ENCODE data around the gene MSMP.
A peak's percentile ranks its signal among the peaks of the same experiment; 100 is the strongest.

MSMP gene

DNA sequence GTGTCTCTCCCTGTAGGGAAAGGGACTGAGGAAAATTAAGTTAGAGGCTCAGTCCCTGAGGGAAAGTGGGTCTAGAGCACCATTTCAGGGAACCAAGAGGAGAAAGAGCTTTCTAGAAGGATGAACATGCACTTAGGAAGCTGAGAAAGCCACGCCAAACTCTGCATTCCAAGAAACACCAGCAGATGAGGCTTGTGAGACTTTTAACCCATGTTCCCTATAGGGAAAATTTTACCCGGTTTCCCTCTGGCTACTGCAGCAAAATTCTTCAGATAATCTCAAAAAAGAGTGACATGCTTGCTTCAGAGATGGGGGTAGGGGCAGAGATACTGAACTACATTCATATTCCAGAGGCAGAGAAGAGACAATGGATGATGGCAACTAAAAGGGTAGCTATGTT lies 30.6 kb downstream of the MSMP start:
- no peak for DNase-seq (ENCODE audit: low spot score)

DNA sequence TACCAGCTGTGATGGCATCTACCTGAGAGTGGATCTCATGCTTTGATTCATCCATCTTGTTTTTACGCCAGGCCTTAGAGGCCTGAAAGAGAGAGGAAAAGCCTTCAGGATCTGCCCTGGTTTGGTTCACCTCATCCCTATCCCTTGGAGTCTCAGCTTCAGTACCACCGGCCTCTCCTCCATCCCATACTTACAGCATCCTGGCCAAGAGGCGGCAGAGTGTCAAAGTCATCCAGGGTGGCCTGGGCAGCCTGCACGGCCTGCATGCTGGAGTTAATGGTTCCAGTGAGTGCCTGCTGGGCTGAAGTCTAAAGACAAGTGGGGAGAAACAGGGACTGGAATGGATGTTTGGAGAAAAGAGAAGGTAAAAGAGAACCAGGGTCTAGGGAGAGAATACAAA lies 34.5 kb downstream of the MSMP start:
- DNase-seq (ENCODE audit: low spot score), result no peak

DNA sequence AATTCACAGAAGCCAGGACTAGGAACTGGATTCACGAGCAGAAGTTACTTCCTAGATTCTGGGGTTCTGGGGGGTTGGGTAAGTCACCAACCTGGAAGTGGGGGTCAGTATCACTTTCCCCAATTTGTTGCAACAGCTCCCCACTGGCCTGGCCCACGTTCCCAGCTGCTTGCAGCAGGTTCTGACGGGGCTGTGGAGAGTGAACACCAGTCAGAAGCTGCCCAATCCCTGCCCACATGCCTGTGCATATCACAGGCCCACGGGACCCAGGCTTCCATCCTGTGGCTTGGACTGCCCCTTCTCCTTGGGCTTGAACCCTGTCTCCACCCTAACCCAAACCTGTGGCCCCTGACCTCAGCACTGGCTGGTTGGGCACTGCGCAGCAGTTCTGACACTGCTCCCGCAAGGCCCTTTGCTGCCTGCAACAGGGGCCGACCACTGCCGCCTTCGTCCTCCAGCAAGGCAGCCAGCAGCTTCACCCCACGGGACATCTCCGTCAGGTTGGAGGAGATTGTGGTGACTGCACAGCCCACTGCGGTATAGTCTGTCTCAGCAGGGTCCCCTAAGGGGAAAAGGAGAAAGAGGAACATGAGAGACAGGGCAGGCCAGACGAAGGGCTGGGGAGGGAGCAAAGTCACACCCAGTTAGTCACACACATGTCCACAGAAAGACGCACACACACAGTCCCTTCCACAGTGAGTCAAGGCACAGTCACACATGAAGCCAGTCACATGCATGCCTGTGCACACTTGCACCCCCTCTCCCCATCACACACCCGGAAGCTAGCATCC lies 35.2 kb downstream of the MSMP start:
- no peak for DNase-seq (ENCODE audit: low spot score)

GRCh38 chr9:35717132-35717870 lies 36.8 kb downstream of the MSMP start:
- no peak for DNase-seq (ENCODE audit: low spot score)

GRCh38 chr9:35716230-35716629 lies 37.8 kb downstream of the MSMP start:
- DNase-seq (ENCODE audit: low spot score), result peak; percentile 51

DNA sequence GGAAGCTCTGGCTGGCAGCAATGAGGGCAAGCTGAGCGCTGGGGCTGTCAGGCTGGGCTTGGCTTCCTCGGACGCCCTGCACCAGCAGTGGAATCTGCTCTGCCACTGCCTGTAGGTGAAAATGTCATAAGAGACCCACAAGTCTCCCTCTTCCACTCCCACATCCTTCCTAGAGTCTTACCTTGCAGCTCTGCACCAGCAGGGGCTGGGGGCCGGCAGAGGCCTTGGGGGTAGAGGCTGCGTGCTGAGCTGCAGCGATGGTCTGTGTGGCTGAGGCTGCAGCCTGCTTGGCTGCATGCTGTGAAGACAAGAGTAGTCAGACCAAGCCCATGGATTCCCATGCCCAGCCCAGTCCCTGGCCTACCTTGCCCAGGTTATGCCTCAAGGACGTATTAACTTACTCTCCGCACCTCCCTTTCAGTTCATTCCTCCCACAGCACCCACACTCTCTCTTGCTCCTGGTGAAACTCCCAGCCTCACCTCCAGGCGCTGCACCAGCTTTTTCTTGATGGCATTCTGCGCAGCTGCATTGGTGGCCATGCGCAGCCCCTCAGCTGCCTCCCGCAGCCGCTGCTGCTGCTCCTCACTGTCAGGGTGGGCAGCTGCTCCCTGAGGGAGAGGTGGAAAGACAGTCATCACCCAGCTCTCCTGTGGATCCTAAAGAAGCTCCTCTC lies 39.4 kb downstream of the MSMP start:
- DNase-seq (ENCODE audit: low spot score), result no peak

GRCh38 chr9:35714123-35714522 lies 40.0 kb downstream of the MSMP start:
- no peak for DNase-seq (ENCODE audit: low spot score)

DNA sequence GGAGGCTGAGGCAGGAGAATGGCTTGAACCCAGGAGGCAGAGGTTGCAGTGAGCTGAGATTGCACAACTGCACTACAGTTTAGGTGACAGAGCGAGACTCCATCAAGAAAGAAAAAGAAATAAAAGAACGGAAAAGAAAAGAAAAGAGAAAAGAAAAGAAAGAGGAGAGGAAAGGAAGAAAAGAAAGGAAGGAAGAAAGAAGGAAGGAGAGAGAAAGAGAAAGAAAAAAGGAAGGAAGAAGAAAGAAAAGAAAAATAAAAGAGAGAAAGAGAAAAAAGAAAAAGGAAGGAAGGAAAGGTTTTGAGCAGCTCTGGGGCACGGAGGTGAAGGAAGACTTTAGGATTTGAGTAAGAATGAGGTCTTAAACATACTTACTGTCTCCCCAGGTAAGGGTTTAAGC lies 40.5 kb downstream of the MSMP start:
- DNase-seq (ENCODE audit: low spot score), result no peak

- DNase-seq (ENCODE audit: low spot score), result no peak
Measured at GRCh38 chr9:35712762-35713400, 41.2 kb downstream of the MSMP start.

DNA sequence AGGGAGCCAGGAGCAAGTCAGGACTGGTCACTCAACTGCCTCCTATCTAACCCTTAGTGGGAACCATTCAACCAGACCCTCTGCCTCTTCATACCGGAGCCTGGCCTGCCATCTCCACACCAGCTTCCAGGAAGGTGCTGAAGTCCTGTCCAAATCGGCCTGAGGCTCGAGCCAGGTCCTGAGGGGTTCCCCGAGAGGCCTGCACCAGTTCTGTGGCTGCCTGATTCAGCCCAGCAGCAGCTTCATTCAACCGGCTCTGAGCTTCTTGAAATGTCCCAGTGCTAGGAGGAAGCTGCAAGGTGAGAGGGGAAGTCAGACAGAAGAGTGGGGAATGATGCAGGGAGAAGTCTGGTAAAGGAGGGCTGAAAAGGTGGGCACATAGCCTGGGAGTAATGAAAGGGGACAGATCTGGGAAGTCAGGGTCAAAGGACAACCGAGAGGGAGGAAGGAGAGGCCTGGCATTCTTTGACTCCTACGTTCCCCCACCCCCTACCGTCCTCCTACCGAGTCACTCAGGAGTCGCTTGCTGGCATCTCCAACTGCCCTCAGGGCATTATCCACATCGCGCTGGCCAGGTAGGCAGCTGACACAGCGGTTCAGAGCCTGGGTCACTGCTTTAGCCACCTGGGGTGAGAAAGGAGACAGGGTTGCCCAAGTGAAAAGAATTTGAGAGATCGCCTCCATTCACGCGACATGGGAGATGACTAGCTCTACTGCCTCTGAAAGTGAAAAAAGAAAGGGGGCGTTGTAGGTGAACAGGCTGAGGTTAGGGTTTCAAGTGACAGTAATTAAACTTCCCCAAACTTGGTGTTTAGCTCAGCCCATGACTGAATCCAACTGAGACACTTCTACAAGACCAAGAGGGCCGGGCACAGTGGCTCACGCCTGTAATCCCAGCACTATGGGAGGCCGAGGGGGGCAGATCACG lies 42.3 kb downstream of the MSMP start:
- no peak for DNase-seq (ENCODE audit: low spot score)

DNA sequence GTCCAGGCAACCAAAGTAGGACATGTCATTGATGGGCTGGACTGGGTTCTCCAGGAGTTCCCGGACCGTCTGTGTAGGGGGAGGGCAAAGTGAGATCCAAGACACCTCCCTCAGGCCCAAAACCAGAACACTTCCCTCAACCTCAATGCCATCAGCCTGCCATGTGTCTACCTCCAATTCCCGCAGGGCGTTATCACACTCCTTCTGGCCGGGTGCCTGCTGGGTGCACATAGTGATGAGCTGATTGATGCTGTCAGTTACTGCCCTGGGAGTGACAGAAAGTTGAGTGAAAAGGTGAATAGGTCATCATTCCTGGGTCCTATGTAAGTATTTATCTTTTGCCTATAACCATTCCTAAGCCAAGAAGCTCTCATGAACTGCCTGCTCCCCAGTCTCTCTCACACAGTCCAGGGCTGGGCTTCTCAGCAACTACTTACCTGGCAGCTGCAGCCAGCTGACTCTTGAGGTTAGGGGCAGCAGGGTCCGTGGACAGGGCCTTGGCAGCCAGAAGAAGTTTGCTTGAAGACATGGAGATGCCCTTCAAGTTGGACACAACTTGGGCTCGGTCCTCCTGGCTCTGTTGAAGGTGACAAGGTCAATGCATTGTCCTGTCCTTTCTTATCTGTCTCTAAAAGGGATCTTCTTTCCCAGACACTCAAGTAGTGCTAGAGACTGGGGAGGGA lies 43.1 kb downstream of the MSMP start:
- DNase-seq (ENCODE audit: low spot score), result no peak

- no peak for DNase-seq (ENCODE audit: low spot score)
Measured at GRCh38 chr9:35708146-35708545, 45.9 kb downstream of the MSMP start.

DNA sequence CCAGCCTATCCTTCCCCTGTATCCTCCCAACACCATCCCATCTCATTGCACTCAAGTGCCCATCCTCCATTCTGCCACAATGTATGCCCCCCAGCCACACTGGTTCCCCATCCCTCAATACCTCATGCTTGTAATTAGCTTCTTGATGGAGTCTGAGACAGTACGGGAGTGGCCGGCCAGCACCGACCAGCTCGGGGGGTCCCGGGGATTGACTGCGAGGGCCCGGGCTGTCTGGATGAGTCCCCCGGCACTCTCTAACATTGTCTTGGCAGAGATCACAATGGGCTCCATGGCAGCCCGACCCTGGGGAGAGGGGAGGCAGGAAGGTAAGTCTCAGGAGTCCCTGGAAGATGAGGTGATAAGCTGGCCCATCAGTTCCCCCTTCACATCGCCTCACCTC lies 47.1 kb downstream of the MSMP start:
- DNase-seq (ENCODE audit: low spot score), result no peak

DNA sequence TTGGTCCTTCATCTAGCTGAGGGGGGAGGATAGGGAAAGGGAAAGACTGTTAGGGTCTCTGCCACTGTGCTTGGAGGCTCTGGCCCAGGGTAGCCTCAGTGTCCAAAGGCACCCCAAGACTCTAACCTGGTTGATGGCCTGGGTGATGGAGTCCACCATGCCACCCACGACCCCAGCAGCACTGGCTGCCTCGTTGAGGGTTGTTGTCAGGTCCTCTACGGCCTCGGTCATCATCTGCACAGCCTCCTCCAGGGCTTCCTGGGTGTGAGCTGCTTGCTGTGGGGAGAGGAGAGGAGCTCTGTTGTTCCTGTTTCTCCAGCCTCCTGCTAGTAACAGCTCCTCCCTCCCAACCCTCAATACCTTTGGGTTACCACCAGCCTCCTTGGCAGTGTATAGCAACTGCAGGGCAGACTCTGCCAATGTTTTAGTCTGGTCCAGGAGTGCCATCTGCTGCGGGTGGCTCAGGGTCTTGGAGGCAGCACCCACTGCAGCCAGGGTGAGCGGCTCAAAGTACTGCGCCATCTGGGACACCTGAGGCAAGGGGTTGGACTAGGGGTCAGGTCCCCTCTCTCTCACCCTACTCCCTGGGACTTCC lies 48.1 kb downstream of the MSMP start:
- DNase-seq (ENCODE audit: low spot score), result no peak

- DNase-seq (ENCODE audit: low spot score), result no peak
Measured at GRCh38 chr9:35705372-35705771, 48.7 kb downstream of the MSMP start.

GRCh38 chr9:35703906-35704672 lies 50.0 kb downstream of the MSMP start:
- no peak for DNase-seq (ENCODE audit: low spot score)
